ENCODE data around the gene MINDY4.

The MINDY4 gene

DNA sequence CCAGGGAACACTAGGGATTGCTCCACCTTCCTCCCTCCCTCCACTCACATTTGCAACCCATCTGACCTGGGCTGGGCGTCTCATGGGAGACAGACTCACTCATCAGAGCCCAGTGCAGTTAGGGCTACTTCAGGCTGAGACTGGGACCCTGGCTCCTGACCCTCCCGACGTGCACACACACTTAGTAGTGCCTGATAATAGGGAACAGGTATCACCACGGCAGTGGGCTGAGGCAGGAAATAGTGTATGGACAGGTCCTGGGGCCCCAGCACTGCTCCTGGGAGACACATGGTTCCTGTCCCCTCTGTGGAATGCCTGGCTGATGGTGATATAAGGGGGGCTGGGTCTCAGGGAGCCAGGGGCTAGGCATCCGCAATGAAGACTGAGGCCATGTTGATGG lies 154.7 kb downstream of the MINDY4 start:
- no peak overlapping the region for H3K27ac Mint-ChIP-seq
- peaks cover 3% of the 10 kb centered on the region for H3K9me3 Mint-ChIP-seq
- H3K4me1 Mint-ChIP-seq: no peaks in the 10 kb centered on the region
- DNase-seq (ENCODE audit: low spot score in 2 of 2) (no peak), ATAC-seq (ENCODE audit: low read depth) (no peak)
- no peak overlapping the region for H3K4me3 Mint-ChIP-seq
- peaks cover 3% of the 10 kb centered on the region for H3K27me3 Mint-ChIP-seq
- no peaks in the 10 kb centered on the region for H3K36me3 Mint-ChIP-seq

DNA sequence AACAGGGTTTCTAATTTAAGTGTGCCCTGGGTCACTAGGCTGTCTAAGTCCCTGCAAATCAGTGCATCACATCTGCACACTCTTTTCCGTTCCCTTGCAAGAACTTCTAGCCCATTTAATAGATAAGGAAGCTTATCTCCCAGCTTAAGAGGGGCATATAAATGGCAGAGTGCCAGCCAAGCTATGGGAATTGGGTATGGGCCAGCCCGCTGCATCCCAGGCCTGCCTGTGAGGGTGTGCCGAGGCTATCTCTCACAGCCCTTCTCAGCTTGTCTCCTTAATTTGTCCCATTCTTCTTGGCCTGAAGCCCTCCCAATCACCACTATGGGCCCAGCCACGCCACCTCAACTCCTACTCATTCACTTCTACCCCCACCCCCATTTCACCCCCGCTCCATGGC lies 155.1 kb downstream of the MINDY4 start:
- Mint-ChIP-seq H3K27ac (no peak overlapping the region), H3K4me1 (no peaks in the 10 kb centered on the region), H3K27me3 (peaks cover 1% of the 10 kb centered on the region), H3K4me3 (no peak overlapping the region), H3K36me3 (no peaks in the 10 kb centered on the region), H3K9me3 (peaks cover 3% of the 10 kb centered on the region)
- no peak for DNase-seq (ENCODE audit: low spot score in 2 of 2)
- ATAC-seq (ENCODE audit: low read depth): no peak

DNA sequence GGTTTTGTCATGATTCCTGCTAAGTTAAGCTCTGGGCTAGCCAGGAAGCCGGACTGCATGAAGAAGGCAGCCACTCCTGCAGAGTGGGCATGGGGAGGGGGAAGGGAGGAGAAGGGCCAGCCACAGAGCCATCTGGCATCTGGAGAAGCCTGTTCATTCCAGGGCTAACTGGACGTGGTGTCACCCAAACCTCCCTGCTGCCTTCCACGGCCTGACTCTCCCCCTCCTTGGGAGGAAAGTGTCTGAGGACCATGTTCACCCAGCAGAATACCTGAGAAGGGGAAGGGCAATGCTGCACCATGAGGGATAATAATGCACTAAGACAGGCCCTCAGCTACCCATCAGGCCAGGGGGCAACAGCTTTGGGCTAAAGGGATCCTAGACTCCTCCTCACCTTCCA lies 155.8 kb downstream of the MINDY4 start:
- Mint-ChIP-seq H3K9me3 (peaks cover 3% of the 10 kb centered on the region), H3K36me3 (no peaks in the 10 kb centered on the region), H3K27me3 (peaks cover 1% of the 10 kb centered on the region), H3K4me3 (no peak overlapping the region), H3K4me1 (no peaks in the 10 kb centered on the region), H3K27ac (no peak overlapping the region)
- peak in 1 of 2 donors; percentile 5 for DNase-seq (ENCODE audit: low spot score in 2 of 2)
- ATAC-seq (ENCODE audit: low read depth): no peak

DNA sequence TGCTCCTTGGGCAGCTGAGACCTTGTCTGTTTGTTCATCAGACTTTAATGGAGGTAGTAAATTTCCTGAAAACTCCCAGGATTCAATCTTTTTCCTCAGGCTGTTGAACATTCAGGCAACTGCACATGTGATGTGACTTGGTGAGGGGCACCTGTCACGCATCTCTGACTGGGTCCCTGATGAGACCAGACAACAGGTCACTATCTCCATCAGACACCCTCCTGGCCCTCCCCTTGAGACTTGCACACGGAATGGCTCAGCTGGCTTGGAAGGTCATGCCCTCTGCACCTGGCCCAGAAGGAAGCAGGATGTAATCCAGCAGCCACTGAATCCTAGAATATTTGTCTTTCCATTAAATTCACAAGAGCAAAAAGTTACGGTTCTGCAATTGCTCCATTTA lies 156.3 kb downstream of the MINDY4 start:
- no peak for ATAC-seq (ENCODE audit: low read depth)
- no peaks in the 10 kb centered on the region for H3K4me1 Mint-ChIP-seq
- H3K4me3 Mint-ChIP-seq: no peak overlapping the region
- peaks cover 3% of the 10 kb centered on the region for H3K9me3 Mint-ChIP-seq
- peaks cover 1% of the 10 kb centered on the region for H3K27me3 Mint-ChIP-seq
- no peaks in the 10 kb centered on the region for H3K36me3 Mint-ChIP-seq
- no peak for DNase-seq (ENCODE audit: low spot score in 2 of 2)
- H3K27ac Mint-ChIP-seq: no peak overlapping the region

DNA sequence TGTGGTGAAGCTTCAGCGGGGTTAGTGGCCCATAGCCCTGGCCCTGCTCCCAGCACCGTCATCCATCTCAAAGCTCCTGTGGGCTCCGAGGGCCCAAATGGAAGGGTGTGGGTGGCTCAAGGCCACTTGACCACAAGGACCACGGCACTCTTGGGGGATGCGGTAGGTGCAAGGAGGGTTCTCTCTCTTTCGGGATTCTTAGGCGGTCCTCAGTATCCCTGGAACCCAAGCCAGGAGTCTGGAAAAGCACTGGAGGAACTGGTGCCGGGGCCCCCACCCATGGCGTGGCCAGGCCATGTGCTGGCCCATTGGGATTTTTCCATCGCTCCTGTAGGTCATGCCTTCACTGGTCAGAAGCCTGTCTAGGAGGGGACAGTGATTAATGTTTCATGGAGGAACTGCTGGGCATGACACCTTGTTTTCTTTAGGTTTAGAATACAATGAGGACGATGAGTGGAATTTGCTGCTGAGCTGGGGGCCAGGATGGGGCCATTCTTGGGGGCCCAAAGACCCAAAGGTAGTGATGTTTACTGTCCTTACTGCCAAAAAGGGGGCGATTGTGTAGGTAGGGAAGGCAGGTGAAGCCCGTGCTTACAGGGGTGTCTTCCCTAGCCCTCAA lies 157.1 kb downstream of the MINDY4 start:
- ATAC-seq (ENCODE audit: low read depth): no peak
- no peak for DNase-seq (ENCODE audit: low spot score in 2 of 2)
- peaks cover 1% of the 10 kb centered on the region for H3K27me3 Mint-ChIP-seq
- H3K4me1 Mint-ChIP-seq: no peaks in the 10 kb centered on the region
- no peak overlapping the region for H3K4me3 Mint-ChIP-seq
- no peaks in the 10 kb centered on the region for H3K36me3 Mint-ChIP-seq
- H3K27ac Mint-ChIP-seq: no peak overlapping the region
- peaks cover 3% of the 10 kb centered on the region for H3K9me3 Mint-ChIP-seq

DNA sequence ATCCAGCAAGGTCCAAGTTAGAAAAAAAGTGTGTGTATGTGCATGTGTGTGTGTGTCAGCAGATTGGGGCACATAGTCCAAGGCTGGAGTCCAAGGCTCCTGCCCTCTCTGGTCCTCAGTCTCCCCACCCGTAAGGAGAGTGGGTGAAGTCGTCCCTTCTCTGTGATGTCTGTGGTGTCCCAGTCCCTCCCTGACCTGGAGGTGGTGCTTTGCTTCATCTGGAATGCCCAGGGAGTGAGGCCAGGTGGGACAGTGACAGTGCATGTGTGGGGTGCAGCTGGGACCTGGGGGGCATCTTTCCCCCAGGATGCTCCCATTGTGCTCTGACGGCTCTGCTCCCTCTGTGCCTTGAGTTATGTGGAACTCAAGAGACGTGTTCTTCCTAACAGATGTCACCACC lies 158.5 kb downstream of the MINDY4 start:
- Mint-ChIP-seq H3K36me3 (no peaks in the 10 kb centered on the region), H3K9me3 (peaks cover 3% of the 10 kb centered on the region), H3K4me1 (no peaks in the 10 kb centered on the region), H3K4me3 (no peak overlapping the region), H3K27me3 (peaks cover 1% of the 10 kb centered on the region), H3K27ac (no peak overlapping the region)
- DNase-seq (ENCODE audit: low spot score in 2 of 2) (no peak), ATAC-seq (ENCODE audit: low read depth) (no peak)

DNA sequence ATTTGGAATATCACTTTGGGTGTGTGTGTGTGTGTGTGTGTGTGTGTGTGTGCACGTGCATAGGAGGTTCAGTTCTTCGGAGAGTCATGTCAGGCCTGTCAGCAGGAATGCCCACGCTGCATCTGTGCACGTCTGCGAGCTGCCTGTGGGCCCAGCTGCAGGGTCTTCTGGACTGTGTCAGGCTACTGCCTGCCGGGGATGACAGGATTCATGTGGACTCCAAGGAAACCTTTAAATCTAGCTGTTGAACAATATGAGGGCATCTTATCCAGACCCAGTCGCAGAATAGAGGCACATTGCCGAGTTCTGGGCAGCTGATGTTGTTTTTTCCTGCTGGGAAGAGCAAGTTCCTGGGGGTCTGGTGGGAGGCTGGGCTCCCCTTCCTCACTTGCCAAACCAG lies 159.4 kb downstream of the MINDY4 start:
- Mint-ChIP-seq H3K36me3 (no peaks in the 10 kb centered on the region), H3K4me3 (no peak overlapping the region), H3K27ac (no peak overlapping the region), H3K4me1 (no peaks in the 10 kb centered on the region), H3K9me3 (peaks cover 3% of the 10 kb centered on the region), H3K27me3 (peaks cover 1% of the 10 kb centered on the region)
- ATAC-seq (ENCODE audit: low read depth): no peak
- DNase-seq (ENCODE audit: low spot score in 2 of 2): no peak

DNA sequence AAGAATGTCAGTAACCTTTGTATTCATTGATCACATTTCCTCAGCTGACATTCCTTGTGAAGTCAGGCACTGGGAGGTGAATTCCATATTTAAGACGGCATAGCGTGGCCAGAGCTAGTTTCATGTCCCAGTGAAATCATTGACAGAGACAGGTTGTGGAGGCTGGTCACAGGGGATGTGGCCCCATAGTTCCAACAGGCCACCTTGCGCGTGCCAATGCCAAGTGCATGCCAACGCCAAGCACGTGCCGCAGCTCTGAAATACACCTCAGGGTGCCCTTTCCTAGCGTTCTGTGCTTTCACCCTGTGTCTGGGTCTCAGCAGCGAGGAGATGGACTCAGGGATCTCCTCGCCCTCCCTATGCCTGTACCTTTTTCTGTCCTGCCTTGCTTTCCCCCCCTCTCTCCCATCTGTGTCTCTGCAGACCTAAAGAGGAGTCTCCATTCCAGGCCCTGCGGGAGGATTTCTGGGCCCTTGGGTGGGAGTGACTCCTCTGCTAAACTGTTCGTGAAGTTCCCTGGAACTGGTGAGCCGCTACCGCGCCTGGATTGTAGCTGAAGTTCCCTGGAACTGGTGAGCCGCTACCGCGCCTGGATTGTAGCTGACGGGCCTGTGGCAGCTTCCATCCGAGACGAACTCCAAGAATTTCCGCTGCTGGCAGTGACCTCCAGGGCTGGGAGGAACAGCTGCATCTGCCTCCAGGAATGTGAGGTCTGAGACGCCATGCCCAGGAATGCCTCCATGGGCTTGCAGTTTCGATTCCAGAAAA lies 160.1 kb downstream of the MINDY4 start:
- H3K4me1 Mint-ChIP-seq: no peaks in the 10 kb centered on the region
- no peak overlapping the region for H3K4me3 Mint-ChIP-seq
- DNase-seq (ENCODE audit: low spot score in 2 of 2): no peak
- ATAC-seq (ENCODE audit: low read depth): no peak
- peaks cover 1% of the 10 kb centered on the region for H3K27me3 Mint-ChIP-seq
- H3K9me3 Mint-ChIP-seq: peaks cover 3% of the 10 kb centered on the region
- no peak overlapping the region for H3K27ac Mint-ChIP-seq
- H3K36me3 Mint-ChIP-seq: no peaks in the 10 kb centered on the region

DNA sequence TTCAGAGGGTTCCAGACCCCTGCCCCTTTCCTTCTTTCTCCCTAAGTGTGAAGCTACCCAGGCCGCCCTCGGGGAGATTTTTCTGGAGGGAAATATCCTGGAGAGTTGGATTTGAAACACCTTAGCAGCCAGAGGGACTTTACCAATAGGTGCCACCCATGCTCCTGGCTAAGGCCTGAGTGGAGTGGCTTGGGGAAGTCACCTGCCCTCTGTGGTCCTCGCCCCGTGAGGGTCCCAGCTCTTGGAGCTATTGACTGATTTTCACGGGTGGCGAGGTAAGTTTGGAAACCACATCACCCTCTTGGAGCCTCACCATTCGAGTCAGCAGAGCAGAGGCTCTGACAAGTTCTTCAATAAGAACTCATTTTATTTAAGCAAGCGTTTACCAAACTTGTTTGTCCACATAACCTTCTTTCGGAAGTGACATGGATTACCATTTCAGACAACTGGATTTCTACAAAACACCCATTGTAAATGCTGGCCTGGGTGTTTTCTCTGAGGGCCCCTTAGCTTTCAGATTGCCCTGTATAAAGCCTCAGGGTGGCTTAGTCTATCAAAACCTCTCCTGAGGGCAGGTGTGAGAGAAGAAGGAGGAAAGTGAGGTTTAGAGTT lies 160.8 kb downstream of the MINDY4 start:
- no peak overlapping the region for H3K4me3 Mint-ChIP-seq
- DNase-seq (ENCODE audit: low spot score in 2 of 2): no peak
- H3K27me3 Mint-ChIP-seq: peaks cover 1% of the 10 kb centered on the region
- H3K36me3 Mint-ChIP-seq: no peaks in the 10 kb centered on the region
- H3K9me3 Mint-ChIP-seq: no peaks in the 10 kb centered on the region
- no peak overlapping the region for H3K27ac Mint-ChIP-seq
- H3K4me1 Mint-ChIP-seq: no peaks in the 10 kb centered on the region
- ATAC-seq (ENCODE audit: low read depth): no peak

DNA sequence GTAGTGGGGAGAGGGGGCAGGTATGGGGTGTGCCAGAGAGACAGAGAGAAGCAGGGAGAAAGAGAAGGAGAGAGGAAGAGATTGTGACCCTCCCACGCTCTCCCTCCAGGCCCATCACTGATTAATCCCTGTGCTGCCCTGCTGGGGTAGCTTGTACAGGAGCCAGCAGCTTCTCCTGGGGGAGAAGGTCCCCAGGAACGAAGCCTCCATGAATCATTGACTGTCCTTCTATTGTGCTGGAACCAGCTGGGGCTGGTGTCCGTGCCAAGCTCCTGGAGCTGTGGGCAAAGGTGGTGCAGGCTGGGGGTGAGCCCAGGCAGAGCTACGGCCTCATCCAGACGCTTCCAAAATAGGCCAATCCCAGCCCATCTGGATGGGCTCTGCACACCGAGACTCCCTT lies 161.3 kb downstream of the MINDY4 start:
- ATAC-seq (ENCODE audit: low read depth): no peak
- DNase-seq (ENCODE audit: low spot score in 2 of 2): no peak
- Mint-ChIP-seq H3K4me1 (no peaks in the 10 kb centered on the region), H3K4me3 (no peak overlapping the region), H3K27ac (no peak overlapping the region), H3K27me3 (peaks cover 1% of the 10 kb centered on the region), H3K9me3 (no peaks in the 10 kb centered on the region), H3K36me3 (no peaks in the 10 kb centered on the region)

DNA sequence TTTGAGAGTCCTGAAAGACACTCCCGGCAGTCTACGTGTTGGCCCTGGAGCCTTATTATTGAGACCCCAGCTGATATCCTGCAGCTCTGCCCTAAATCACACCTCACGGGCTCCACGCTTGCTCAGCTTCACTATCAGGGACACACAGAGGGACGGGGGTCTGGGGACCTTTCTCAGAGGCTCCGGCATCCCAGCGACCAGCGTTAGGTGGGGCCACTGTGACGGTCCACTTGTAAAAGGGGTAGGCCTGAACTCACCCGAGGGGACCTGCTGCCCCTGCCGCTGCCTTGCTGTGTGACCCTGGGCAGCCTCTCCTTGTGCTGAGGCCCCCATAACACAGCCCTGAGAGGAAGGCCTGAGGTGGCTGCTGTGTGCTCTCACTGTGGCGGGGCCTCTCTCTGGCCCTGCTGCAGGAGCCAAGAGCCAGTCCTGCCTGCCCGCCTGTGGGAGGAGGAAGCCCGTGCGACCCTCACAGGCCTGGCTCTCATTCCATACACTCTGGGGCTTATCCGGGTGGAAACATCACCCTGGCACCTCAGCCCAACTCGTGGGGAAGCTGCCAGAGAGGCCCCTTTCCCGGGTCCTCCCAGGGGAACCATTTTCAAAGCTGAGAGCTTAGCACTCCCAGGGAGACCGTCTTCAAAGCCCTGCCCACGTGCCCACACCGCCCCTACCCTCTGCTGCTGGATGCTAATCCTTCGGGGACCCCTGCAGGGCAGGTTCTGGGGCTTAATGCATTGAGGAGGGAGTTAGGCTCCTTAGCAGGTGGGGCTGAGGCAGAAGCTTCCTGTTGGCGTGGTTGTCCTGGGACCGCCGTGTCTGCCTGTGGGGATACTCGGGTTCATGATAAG lies 162.1 kb downstream of the MINDY4 start:
- DNase-seq (ENCODE audit: low spot score in 2 of 2) (no peak), ATAC-seq (ENCODE audit: low read depth) (no peak)
- H3K9me3 Mint-ChIP-seq: no peaks in the 10 kb centered on the region
- H3K4me3 Mint-ChIP-seq: no peak overlapping the region
- no peaks in the 10 kb centered on the region for H3K4me1 Mint-ChIP-seq
- H3K27ac Mint-ChIP-seq: no peak overlapping the region
- H3K27me3 Mint-ChIP-seq: peaks cover 3% of the 10 kb centered on the region
- no peaks in the 10 kb centered on the region for H3K36me3 Mint-ChIP-seq

DNA sequence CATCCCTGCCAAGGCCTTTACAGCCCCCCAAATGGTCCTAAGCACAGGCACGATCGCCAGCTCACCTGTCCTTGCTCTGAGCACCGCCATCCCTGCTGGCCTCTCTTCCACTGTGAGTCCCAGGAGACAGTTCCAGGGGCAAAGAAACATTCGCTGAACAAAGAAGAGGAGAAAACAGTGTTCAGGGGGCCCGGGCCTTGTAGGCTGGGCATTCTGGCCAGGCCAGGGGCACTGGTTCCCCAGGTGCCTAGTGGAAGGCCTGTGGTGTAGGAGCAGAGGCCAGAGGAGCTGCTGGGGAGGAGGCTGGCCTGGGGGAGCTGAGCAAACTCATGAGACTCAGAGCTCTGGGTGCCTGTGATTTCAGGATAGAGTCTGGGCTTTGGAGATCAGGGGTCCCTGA lies 163.0 kb downstream of the MINDY4 start:
- no peak overlapping the region for H3K27ac Mint-ChIP-seq
- H3K9me3 Mint-ChIP-seq: no peaks in the 10 kb centered on the region
- no peak for DNase-seq (ENCODE audit: low spot score in 2 of 2)
- H3K4me1 Mint-ChIP-seq: no peaks in the 10 kb centered on the region
- H3K36me3 Mint-ChIP-seq: no peaks in the 10 kb centered on the region
- H3K4me3 Mint-ChIP-seq: no peak overlapping the region
- ATAC-seq (ENCODE audit: low read depth): no peak
- H3K27me3 Mint-ChIP-seq: peaks cover 3% of the 10 kb centered on the region

DNA sequence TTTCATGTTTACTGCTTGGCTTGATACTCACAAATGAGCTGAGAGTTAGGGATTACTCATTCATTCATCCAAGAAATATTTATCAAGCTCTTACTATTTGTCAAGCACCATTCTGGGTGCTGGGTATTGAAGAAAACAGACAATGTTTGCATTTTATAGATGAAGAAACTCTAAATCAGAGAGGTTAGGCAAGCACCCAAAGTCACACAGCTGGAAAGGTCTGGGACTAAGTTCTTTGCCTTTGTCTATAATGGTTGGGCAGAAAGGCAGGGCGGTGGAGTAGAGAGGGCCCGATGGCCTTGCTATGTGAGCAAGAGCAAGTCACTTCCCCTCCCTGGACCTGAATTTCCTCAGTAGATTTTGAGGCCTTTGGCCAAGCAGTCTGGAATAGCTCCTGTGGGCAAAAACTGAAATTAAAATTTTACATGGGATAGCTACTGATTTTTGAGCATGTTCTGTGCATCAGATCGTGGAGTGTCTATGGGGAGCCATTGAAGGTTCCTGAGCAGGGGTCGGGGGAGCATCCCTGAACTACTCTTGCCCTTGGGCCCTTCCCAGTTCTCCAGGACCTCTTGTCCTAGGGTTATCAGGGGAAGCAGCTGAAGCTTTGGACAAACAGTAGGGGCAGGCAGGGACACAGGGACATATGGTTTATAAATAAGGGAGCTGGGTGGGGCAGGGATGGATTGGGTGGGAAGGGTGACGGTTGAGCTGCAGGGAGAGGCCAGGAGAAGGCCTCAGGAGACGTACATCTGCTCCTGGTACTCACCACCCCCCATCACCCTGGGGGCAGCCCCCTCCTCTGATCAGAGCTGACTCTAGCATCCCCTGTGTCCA lies 163.7 kb downstream of the MINDY4 start:
- ATAC-seq (ENCODE audit: low read depth): no peak
- DNase-seq (ENCODE audit: low spot score in 2 of 2): no peak
- no peaks in the 10 kb centered on the region for H3K36me3 Mint-ChIP-seq
- H3K4me1 Mint-ChIP-seq: no peaks in the 10 kb centered on the region
- H3K27ac Mint-ChIP-seq: no peak overlapping the region
- H3K27me3 Mint-ChIP-seq: peaks cover 2% of the 10 kb centered on the region
- H3K9me3 Mint-ChIP-seq: no peaks in the 10 kb centered on the region
- H3K4me3 Mint-ChIP-seq: no peak overlapping the region
